RPMI8226 (cell line): ENCODE measurements around the gene NOVA1.
"Not testable (repeated sequence)": the region's sequence is repeated elsewhere in the genome, so short reads cannot be mapped to it uniquely, and the experiment has no call there.

Source experiments
- DNase-seq: peaks from one replicate; pipeline ENCODE4 v3.0.0-alpha.2; 2015

The NOVA1 gene, protein sequence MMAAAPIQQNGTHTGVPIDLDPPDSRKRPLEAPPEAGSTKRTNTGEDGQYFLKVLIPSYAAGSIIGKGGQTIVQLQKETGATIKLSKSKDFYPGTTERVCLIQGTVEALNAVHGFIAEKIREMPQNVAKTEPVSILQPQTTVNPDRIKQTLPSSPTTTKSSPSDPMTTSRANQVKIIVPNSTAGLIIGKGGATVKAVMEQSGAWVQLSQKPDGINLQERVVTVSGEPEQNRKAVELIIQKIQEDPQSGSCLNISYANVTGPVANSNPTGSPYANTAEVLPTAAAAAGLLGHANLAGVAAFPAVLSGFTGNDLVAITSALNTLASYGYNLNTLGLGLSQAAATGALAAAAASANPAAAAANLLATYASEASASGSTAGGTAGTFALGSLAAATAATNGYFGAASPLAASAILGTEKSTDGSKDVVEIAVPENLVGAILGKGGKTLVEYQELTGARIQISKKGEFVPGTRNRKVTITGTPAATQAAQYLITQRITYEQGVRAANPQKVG

DNA sequence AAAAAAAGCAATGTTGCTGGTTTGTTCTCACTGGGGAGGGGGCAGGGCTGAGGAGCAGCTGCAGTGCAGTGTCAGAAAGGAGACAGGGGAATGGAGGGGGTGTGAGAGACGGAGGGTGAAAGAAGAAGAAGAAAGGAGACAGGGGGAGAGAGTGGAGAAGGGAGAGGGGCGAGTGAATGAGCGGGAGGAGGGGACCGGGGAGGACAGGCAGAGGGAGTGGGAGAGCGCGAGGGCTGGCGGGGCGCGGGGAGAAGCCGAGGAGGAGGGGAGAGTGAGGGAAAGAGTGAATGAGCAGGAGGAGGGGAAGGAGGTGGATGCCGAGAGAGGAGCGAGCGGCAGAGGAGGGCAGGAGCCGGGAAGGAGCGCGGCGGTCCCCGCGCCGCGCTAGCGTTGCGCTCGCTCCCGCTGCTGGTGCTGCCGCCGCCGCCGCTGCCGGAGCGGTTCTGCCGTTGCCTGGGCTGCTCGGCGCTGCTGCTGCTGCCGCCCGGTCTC is at the start of gene NOVA1:
TSS of gene NOVA1 (minus strand) at position 445 of the 492 bp plus-strand sequence. CDS start 597 bp downstream, outside the sequence.
- DNase-seq = no peak

DNA sequence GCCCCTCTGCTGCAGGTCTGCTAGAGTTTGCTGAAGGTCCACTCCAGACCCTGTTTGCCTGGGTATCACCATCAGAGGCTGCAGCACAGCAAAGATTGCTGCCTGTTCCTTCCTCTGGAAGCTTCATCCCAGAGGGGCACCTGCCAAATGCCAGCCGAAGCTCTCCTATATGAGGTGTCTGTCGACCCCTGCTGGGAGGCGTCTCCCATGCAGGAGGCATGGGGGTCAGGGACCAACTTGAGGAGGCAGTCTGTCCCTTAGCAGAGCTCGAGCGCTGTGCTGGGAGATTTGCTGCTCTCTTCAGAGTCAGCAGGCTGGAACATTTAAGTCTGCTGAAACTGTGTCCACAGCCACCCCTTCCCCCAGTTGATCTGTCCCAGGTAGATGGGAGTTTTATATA is 47.2 kb upstream of the NOVA1 start:
- DNase-seq = not testable (repeated sequence)

DNA sequence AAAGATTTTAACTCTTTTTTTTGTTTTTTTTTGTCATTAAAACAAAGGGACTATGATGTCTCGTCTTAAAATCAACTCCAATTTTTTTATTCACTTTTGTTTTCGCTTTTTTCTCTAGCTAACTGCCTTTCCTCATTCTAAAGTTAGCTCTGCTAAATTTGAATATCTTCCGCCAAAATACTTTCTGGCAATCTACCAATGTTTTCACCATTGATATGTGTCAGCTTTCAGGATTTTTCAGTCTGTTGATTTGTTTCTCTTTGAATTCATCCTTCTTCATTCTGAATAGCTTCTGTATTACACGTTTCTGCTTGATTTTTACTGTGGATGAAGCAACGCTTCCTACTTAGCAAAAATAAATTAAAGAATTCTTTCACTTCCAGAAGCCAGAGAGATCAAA is 38.7 kb upstream of the NOVA1 start:
- peak; percentile 34 for DNase-seq

DNA sequence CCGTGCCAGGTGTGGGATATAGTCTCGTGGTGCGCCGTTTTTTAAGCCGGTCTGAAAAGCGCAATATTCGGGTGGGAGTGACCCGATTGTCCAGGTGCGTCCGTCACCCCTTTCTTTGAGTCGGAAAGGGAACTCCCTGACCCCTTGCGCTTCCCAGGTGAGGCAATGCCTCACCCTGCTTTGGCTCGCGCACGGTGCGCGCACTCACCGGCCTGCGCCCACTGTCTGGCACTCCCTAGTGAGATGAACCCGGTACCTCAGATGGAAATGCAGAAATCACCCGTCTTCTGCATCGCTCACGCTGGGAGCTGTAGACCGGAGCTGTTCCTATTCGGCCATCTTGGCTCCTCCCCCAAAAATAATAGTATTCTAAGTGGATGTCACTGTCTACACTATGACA is 37.1 kb upstream of the NOVA1 start:
- peak; percentile 2 for DNase-seq

DNA sequence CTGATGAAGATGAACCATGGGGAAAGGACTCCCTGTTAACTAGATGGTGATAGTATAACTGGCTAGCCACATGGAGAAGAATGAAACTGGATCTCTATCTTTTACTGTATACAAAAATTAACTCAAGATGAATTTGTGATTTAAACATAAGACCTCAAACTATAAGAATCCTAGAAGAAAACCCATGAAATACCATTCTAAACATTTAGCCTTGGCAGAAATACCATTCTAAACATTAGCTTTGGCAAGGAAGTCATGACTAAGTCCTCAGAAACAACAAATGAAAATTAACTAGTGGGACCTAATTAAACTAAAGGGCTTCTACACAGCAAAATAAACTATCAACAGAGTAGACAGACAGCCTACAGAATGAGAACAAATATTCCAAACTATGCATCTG is 28.4 kb upstream of the NOVA1 start:
- DNase-seq = no peak

DNA sequence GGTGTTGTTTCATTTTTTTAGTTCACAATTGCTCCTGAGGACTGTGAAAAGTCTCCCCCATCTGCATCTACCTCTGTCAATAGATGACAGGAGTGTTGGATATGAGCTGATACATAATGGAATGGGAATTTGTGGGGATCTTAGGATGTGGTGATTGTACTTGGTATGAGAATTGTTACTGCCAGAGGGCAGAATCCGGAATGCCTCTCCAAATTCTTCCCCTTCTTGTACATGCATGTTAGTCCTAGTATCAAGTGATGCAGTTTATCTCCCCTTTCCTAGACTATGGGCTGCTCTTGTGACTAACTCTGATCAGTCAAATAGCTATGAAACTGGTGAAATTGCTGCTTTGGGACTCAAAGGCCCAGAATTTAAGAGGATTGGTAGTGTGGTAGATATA is 24.8 kb upstream of the NOVA1 start:
- DNase-seq = no peak

DNA sequence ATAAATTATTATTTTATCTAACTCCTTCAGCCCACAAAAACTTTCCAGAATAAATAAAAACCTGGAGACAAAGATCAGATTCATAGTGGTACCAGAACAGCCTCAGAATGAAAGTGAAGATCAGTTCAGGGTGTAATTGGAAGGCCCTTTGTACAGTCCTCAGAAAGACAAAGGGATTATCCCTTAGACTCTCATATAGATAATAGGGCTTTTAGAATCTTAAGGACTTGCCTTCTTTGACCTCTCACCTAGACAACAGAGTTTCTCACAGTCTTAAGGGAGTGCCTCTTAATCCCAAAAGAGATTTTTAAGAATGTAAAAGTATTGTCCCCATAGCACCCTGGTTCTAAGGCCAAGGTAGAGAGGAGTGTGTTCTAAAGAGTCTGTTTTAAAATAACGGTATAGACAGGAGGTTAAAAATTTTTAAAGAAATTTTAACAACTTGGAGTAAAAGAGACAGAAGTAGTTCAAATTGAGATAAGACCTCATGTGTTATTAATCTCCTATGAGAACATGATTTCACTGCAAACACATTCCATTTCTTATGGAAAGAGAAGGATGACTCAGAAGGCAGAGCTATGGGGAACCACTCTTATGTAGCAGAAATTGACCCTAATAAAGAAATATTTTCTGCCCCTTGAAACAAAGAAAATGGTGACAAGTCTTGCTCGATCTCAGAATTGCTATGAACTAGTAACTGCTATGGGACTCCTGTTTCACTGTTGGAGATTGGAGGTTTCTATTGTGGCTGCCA is 24.2 kb upstream of the NOVA1 start:
- DNase-seq = no peak

DNA sequence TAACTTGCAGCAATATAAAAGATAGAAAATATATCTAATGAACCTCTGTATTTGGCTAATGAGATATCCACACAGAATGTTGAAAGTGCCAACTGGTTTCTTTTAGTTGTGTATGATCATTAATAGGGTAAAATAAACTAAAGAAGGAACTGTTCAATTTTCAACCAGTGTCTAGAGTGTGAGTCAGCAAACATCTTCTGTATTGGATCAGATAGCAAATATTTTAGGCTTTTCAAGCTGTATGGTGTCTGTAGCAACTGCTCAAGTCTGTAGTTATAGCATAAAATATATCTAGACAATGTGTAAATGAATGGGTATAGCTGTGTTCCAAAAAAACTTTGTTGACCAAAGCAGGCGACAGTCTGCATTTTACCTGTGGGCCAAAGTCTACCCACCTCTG is 23.5 kb upstream of the NOVA1 start:
- no peak for DNase-seq

DNA sequence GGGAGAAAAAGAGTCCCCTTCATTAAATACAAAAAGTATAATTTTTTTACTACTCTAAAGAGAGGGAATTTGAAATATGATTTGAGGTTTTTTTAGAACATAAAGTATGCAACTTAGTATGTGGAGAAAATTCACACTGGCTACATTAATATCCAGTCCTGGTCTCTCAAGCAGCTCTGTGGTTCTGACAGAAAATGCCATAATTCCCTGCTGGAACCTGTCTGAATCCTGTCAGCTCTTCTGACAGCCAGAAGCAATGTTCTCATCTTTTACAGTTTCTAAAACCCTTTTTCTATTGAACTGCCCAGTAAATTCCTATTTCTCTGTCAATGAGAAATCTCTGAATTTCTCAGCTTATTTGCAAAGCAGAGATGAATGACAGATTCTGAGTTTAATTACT is 13.4 kb upstream of the NOVA1 start:
- no peak for DNase-seq

DNA sequence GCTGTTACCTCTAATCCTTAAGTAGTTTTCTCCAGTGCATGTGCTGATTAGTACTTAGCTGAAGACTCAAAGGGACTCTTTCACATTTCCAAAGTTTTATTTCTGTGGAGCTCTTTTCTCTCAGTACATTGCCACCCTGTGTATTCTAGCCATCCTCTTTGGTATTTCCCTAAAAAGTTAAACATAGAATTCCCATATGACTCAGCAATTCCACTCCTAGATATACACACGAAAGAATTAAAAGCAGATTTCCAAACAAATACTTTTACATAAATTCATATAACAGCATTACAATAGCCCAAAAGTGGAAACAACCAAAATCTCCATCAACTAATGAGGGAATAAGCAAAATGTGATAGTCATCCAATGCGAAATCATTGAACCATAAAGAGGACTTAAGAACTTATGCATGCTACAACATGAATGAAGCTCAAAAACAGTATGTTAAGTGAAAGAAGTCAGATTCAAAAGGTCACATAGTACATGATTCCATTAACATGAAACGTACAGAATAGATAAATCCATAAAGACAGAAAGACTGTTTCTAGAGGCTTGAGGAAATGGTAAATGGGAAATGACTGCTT is 9.0 kb upstream of the NOVA1 start:
- no peak for DNase-seq

DNA sequence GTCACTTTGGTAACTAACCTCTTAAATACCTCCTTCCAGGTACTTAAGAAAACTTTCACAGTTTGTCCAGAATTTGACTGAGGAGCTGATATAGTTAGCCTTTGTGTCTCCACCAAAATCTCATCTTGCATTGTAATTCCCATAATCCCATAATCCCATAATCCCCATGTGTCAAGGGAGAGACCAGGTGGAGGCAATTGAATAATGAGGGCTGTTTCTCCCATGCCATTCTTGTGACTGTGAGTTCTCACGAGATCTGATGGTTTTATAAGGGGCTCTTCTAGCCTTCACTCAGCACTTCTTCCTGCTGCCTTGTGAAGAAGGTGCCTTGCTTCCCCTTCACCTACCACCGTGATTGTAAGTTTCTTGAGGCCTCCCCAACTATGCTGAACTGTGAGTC is 7.8 kb upstream of the NOVA1 start:
- DNase-seq = no peak

DNA sequence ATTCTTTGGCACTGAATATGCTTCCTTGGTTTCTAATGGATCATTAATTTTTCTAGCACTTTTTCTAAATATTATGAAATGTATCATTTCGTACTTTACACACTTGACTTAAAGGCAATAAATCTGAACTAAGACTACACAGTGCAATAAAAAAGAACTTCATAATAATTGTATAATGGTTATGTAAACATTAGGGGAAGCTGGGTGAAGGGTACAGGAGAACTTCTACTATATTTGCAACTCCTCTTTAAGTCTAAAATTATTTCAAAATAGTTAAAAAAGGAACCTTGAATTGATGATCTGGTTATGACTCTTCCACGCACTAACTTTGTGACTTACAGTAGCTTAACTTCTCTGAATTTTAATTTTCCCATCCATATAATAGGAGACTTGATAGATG is 5.1 kb upstream of the NOVA1 start:
- no peak for DNase-seq

DNA sequence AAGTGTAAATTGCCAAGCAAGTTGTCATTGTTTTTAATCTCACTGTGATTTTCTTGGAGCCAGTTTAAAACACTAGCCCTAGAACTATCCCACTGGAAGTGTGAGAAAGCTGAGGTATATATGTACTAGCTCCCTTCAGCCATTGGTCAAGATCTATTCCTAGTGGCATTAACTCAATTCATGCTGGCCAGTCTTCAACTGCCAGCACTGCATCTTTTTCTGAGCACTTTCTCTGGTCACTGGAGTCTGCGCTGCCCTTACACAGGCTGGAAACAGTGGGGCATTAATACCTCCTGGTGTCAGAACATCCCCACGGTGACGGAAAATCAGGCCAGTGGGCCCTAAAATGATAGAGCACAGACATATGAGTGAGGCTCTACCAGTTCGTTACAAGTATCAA is 4.0 kb upstream of the NOVA1 start:
- no peak for DNase-seq

DNA sequence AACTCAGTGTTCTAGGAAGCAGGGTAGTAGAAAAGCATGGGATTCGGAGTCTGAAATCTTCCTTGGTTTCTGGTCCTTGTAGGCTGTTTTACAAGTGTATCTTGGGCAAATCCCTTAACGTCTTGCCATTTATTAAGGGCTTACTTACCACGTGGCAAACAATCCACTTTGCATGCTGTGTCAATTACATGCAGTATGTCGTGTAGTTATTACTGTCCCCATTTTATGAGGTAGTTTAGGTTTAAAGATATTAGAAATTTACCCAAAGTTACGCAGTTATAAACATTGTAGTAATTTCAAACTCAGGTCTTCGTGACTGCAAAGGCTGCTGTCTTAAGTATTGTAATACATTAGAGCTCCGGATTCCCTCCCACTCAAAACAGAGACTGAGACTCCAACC is 1.5 kb upstream of the NOVA1 start:
- DNase-seq = no peak

DNA sequence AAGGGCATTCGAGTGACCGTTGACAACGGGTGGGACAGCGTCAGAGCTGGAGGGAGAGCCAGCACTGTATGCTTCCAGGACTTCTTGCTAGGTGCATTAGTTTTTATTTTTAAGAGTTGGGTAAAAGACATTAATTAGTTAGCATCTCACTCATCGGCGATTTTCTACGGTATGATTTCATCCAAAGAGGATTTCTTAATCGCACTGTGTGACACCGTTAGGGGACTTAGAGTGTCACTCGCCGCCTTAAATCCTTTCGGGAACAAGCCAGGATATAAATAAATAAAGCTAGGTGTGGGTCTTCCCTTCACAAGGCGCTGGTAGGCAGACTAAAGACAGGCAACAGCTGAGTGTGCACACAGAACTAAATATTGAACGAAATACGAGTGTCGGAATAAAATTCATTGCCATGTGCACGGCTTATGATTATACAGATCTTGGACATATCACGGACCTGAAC is 869 bp upstream of the NOVA1 start:
- no peak for DNase-seq

DNA sequence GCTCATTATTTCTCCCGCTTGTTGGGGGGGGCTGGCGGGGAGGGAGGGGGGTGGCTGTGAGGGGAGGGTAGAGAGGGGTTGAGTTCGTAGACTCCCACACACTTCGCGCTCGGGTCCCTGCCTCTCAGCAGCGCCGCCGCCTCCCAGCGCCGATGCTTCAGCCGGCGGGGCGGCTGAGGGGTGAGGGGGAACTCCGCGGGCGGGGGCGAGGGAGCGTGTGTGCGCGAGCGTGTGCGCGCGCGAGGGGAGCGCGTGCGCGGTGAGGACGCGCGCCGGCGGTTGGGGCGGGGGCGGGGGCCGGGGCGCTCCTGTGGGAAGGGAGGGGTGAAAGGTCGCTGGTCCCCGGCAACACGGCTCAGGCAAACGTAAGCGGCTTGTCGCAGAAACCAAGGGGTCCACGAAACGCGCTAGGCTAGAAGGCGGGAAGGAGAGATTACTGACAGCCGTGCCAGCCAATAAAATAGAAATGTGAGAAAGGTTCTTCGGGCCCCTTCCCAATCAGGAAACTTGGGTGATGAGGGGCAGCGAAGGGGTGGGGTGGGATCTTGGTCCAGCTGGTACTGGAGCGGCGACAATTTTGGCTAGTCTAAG is 343 bp upstream of the NOVA1 start:
- no peak for DNase-seq

DNA sequence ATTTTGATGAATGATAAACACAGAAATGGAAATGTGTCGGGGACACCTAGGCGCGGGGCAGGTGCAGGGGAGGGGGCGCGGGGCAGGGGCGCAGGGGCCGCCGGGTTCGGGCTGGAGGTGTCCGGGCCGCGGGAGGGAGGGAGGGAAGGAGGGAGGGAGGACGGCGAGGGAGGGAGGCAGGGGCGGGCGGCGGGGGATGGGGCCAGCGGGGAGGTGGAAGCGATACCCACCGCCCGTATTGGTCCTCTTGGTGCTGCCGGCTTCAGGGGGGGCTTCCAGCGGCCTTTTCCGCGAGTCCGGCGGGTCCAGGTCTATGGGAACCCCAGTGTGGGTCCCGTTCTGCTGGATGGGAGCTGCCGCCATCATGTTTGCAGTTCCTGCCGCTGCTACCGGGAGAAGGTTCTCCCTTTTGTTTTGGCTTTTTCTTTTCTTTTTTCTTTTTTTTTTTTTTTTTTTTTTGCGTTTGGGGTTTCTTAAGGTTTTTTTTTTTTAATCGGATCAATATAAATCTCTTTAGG is 703 bp downstream of the NOVA1 start:
- no peak for DNase-seq

DNA sequence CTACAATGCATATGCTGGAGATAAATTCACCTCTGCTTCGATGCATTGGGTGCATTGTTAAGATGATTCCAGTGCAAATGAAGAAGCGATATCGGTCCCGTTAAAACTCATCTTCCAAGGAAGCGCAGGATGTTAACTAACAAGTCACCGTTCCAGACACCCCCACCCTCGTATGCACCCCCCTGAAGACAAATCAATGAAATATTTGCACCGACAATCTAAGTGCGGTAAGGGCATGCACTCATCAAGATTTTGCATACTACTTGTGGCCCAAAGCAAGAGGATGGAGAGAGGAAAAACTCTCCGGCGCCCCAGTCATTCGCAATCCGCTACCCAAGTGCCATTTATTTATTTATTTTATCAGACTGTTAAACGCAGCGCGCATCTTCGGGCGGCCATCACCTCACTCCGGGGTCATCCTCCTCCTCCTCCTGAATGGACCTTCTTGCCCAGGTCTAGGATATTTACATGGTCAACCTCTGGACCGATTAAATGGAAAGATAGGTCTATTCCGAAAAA is 1.2 kb downstream of the NOVA1 start:
- DNase-seq = no peak

DNA sequence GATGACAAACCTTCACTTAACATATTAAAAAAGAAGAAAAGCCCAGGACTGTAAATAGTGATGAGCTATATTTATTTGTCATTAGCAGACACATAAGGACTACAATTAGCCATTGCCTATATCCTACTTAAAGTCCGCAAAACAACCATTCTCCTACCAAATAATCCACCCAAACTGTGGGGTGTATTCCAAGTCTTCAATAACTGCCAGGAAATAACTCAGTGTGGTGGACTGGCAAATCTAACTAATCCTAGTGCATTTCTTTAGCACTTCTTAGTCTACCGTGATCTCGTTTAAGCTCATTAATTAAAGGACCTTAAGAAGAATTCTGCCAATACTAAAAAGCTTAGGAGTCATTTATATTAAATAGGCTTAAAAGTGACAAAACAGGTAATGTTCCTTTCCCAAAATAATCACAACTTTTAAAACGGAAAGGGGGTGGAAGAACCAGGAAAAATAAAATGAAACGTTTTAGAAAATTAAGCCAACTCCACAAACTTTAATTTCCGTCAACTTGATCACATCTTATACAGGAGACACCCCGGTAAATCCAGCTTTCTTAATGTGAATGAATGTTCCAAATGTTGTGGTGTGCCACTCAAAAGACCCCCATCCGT is 1.8 kb downstream of the NOVA1 start:
- DNase-seq = no peak

DNA sequence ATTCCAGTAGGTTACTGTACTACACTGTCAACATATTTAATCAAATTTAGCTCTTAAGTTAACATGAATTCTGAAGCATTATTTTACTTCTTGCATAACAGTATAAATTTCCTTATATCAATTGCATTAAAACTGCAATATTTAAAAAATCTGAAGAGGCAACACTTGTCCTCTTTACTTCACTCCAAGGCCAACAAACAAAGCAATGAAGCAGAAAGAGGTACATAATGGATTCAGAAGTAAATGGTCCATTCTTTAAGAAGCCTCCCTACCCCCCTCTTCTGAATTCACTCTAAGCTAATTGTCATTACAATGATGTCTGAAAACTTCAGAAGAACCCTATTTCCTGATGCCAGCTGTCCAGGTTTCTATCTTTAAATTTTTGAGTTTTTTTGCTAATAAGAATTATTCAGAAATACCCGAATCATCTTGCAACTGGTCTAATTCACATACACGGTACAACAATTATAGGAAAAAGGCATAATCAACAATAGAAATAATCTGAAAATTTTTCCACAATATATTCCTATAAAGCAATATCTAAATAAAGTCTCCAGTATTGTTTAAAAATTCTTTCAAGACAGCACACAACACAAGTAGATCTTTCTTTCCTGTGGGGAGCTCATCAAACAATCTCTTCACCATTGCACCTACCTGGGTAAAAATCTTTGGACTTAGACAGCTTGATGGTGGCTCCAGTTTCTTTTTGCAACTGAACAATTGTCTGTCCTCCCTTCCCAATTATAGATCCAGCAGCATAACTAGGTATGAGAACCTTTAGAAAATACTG is 2.9 kb downstream of the NOVA1 start:
- DNase-seq = no peak

DNA sequence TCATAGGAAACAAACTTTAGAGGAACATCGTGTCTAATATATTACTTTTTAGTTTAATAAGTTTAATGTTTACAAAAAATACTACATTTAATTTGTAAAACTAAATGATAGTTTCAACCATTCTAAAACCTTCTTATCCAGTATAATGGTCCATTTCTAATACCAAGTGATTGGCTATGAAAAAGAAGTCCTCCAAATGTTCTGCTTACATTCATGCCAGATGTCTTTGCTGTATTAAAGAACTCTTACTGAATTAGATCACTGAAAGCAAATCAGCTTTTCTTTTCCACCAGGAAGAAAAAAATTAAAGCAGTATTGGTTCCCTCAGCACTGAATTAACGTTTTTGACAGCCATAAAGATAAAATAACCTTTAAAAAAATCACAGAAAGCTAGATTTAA is 3.7 kb downstream of the NOVA1 start:
- no peak for DNase-seq
